Spinal cord (tissue), 10 donors: ENCODE results near the gene ZNF827. TPM values are rescaled to one million over a fixed set of nuclear protein-coding genes. Genes with fewer than 3 reads are reported as not detected.

Experiments used
- DNase-seq, 6 donors: peaks; one replicate each; pipeline versions ENCODE4 v3.0.0 to v3.0.0-alpha.2; 2013 to 2015; ENCODE audit warnings: low spot score in 6 of 6, low read depth in 4 of 6
- H3K27ac ChIP-seq: one replicate; pipeline ENCODE4 v1.5.1; 2013; ENCODE audit warnings: low read depth, low read length, control low read depth
- H3K27me3 ChIP-seq: one replicate; pipeline ENCODE4 v1.6.1; 2013; ENCODE audit warnings: low read length; ENCODE audit not compliant: control insufficient read depth, insufficient read depth
- H3K36me3 ChIP-seq: one replicate; pipeline ENCODE4 v1.6.1; 2013; ENCODE audit warnings: low read length; ENCODE audit not compliant: control insufficient read depth, insufficient read depth
- H3K4me1 ChIP-seq: one replicate; pipeline ENCODE4 v1.6.1; 2013; ENCODE audit warnings: low read length; ENCODE audit not compliant: control insufficient read depth, insufficient read depth
- H3K4me3 ChIP-seq: one replicate; pipeline ENCODE4 v1.5.1; 2013; ENCODE audit warnings: low read depth, low read length, control low read depth
- H3K9me3 ChIP-seq: one replicate; pipeline ENCODE4 v1.6.1; 2013; ENCODE audit warnings: low read length; ENCODE audit not compliant: control insufficient read depth, insufficient read depth
- WGBS: methylation state at CpG from one replicate; pipeline ENCODE4 v1.1.5; 2013; ENCODE audit warnings: missing lambda C conversion rate; ENCODE audit not compliant: insufficient coverage; 5-methylcytosine and 5-hydroxymethylcytosine counted together
- polyA plus RNA-seq, 2 donors: library from polyadenylated mRNA; unstranded; fragments of 120-200 nt; gene quantifications; one replicate each; pipeline ENCODE4 v1.2.1, GENCODE V29; 2013; ENCODE audit not compliant: insufficient read length in 2 of 2
- total RNA-seq, 2 donors: library from RNA; depleted of rRNA in 1 of 2; stranded (reverse); fragments of 120-200 nt in 1 of 2; fragments of >200 nt in 1 of 2; gene quantifications; one replicate each; pipeline versions ENCODE4 v1.2.3 to v1.2.4, GENCODE V29; 2013 to 2014
- donor health status: healthy.

ZNF827 gene
- total and polyA plus RNA-seq, 4 donors: 22.3 to 33.6 (median 26.1) TPM

- Histone ChIP-seq H3K4me1 (no peaks in the 10 kb centered on the region), H3K4me3 (no peak overlapping the region), H3K27me3 (no peaks in the 10 kb centered on the region), H3K27ac (no peak overlapping the region), H3K36me3 (peaks cover 9% of the 10 kb centered on the region), H3K9me3 (no peaks in the 10 kb centered on the region)
- no CpG with 5 or more reads among the region's 5 CpGs for WGBS
- DNase-seq: no peak
Measured at GRCh38 chr4:145898926-145899531, 39.6 kb downstream of the ZNF827 start.

GRCh38 chr4:145898466-145898865, 40.2 kb downstream of the ZNF827 start:
- Histone ChIP-seq H3K27ac (no peak overlapping the region), H3K4me3 (no peak overlapping the region), H3K27me3 (no peaks in the 10 kb centered on the region), H3K9me3 (no peaks in the 10 kb centered on the region), H3K36me3 (peaks cover 9% of the 10 kb centered on the region), H3K4me1 (no peaks in the 10 kb centered on the region)
- WGBS: 25% methylated on average over 3 of the region's 7 CpGs
- DNase-seq: no peak

GRCh38 chr4:145895056-145895455, 43.6 kb downstream of the ZNF827 start:
- no peak for DNase-seq
- 93% methylated on average over 2 of the region's 3 CpGs for WGBS
- Histone ChIP-seq H3K27ac (no peak overlapping the region), H3K4me1 (no peaks in the 10 kb centered on the region), H3K27me3 (no peaks in the 10 kb centered on the region), H3K4me3 (no peak overlapping the region), H3K36me3 (peaks cover 3% of the 10 kb centered on the region), H3K9me3 (no peaks in the 10 kb centered on the region)

- Histone ChIP-seq H3K27me3 (no peaks in the 10 kb centered on the region), H3K36me3 (peaks cover 10% of the 10 kb centered on the region), H3K4me3 (no peak overlapping the region), H3K9me3 (no peaks in the 10 kb centered on the region), H3K4me1 (peaks cover 8% of the 10 kb centered on the region), H3K27ac (no peak overlapping the region)
- 95% methylated on average over 9 of the region's 11 CpGs for WGBS
- DNase-seq: no peak
Measured at GRCh38 chr4:145891958-145892357, 46.7 kb downstream of the ZNF827 start.

GRCh38 chr4:145890689-145891088, 47.9 kb downstream of the ZNF827 start:
- H3K9me3 ChIP-seq: no peaks in the 10 kb centered on the region
- H3K4me3 ChIP-seq: no peak overlapping the region
- H3K36me3 ChIP-seq: peaks cover 12% of the 10 kb centered on the region
- peaks cover 10% of the 10 kb centered on the region for H3K4me1 ChIP-seq
- H3K27ac ChIP-seq: no peak overlapping the region
- DNase-seq: no peak
- WGBS: no CpG with 5 or more reads among the region's 3 CpGs
- H3K27me3 ChIP-seq: no peaks in the 10 kb centered on the region

- Histone ChIP-seq H3K27ac (no peak overlapping the region), H3K27me3 (no peaks in the 10 kb centered on the region)
- WGBS: 100% methylated on average over 1 of the region's 2 CpGs
Measured at GRCh38 chr4:145888393-145888792, 50.2 kb downstream of the ZNF827 start.

GRCh38 chr4:145887241-145887991, 51.2 kb downstream of the ZNF827 start:
- H3K27ac ChIP-seq: no peak overlapping the region
- peaks cover 16% of the 10 kb centered on the region for H3K36me3 ChIP-seq
- H3K9me3 ChIP-seq: no peaks in the 10 kb centered on the region
- no peak overlapping the region for H3K4me3 ChIP-seq
- H3K27me3 ChIP-seq: no peaks in the 10 kb centered on the region
- WGBS: 59% methylated on average over 8 of the region's 11 CpGs
- DNase-seq: peak in 1 of 6 donors; percentile 43
- H3K4me1 ChIP-seq: peaks cover 21% of the 10 kb centered on the region

More at GRCh38 chr4:145888393-145888792, 50.2 kb downstream of the ZNF827 start:
- no peaks in the 10 kb centered on the region for H3K9me3 ChIP-seq
- peaks cover 13% of the 10 kb centered on the region for H3K4me1 ChIP-seq
- no peak overlapping the region for H3K4me3 ChIP-seq
- no peak for DNase-seq
- H3K36me3 ChIP-seq: peaks cover 16% of the 10 kb centered on the region

GRCh38 chr4:145886871-145887240, 51.8 kb downstream of the ZNF827 start:
- H3K4me1 ChIP-seq: peaks cover 25% of the 10 kb centered on the region
- H3K27me3 ChIP-seq: no peaks in the 10 kb centered on the region
- no peak for DNase-seq
- peaks cover 14% of the 10 kb centered on the region for H3K36me3 ChIP-seq
- H3K27ac ChIP-seq: no peak overlapping the region
- H3K9me3 ChIP-seq: no peaks in the 10 kb centered on the region
- H3K4me3 ChIP-seq: no peak overlapping the region

- WGBS: 84% methylated on average over 6 of the region's 9 CpGs
- Histone ChIP-seq H3K36me3 (peaks cover 12% of the 10 kb centered on the region), H3K9me3 (no peaks in the 10 kb centered on the region), H3K4me1 (peaks cover 32% of the 10 kb centered on the region), H3K4me3 (no peak overlapping the region), H3K27ac (no peak overlapping the region), H3K27me3 (no peaks in the 10 kb centered on the region)
- DNase-seq: no peak
Measured at GRCh38 chr4:145885666-145886065, 53.0 kb downstream of the ZNF827 start.

GRCh38 chr4:145884775-145885174, 53.8 kb downstream of the ZNF827 start:
- Histone ChIP-seq H3K36me3 (peaks cover 11% of the 10 kb centered on the region), H3K27ac (no peak overlapping the region), H3K4me3 (no peak overlapping the region), H3K4me1 (peaks cover 37% of the 10 kb centered on the region), H3K9me3 (no peaks in the 10 kb centered on the region), H3K27me3 (no peaks in the 10 kb centered on the region)
- 83% methylated on average over 1 of the region's 1 CpG for WGBS
- DNase-seq: no peak
